IPS-NIHi11 (cell line): ENCODE results near the gene MYOZ1.
A peak's percentile ranks its signal among the peaks of the same experiment; 100 is the strongest.
"Not testable (repeated sequence)": the region's sequence is repeated elsewhere in the genome, so short reads cannot be mapped to it uniquely, and the experiment has no call there.

Experiments
- DNase-seq: peaks from one replicate; pipeline ENCODE4 v3.0.0; 2012; ENCODE audit warnings: mixed read lengths, low spot score

MYOZ1 gene

GRCh38 chr10:73641328-73642060 lies at the start of gene MYOZ1:
Gene MYOZ1, minus strand, starts transcription at chr10:73641474. Its CDS starts 1,457 bp downstream, at chr10:73640017.
- no peak for DNase-seq

GRCh38 chr10:73690755-73691154 lies 49.5 kb upstream of the MYOZ1 start:
- DNase-seq, result not testable (repeated sequence)

- DNase-seq, result not testable (repeated sequence)
Measured at GRCh38 chr10:73689596-73689995, 48.3 kb upstream of the MYOZ1 start.

GRCh38 chr10:73687641-73688040 lies 46.4 kb upstream of the MYOZ1 start:
- not testable (repeated sequence) for DNase-seq

- DNase-seq, result not testable (repeated sequence)
Measured at GRCh38 chr10:73674546-73674945, 33.3 kb upstream of the MYOZ1 start.

- DNase-seq, result not testable (repeated sequence)
Measured at GRCh38 chr10:73668378-73668777, 27.1 kb upstream of the MYOZ1 start.

GRCh38 chr10:73666153-73666809 lies 25.0 kb upstream of the MYOZ1 start:
- not testable (repeated sequence) for DNase-seq

GRCh38 chr10:73665581-73665980 lies 24.3 kb upstream of the MYOZ1 start:
- DNase-seq, result not testable (repeated sequence)

GRCh38 chr10:73664156-73665040 lies 23.1 kb upstream of the MYOZ1 start:
- DNase-seq, result not testable (repeated sequence)

GRCh38 chr10:73663621-73664020 lies 22.3 kb upstream of the MYOZ1 start:
- not testable (repeated sequence) for DNase-seq

GRCh38 chr10:73662705-73663104 lies 21.4 kb upstream of the MYOZ1 start:
- DNase-seq, result not testable (repeated sequence)

GRCh38 chr10:73655990-73656298 lies 14.7 kb upstream of the MYOZ1 start, which contains the start of gene SYNPO2L:
Gene SYNPO2L, minus strand, starts transcription at chr10:73656029. Its CDS starts 107 bp downstream, at chr10:73655922.
- no peak for DNase-seq

GRCh38 chr10:73655257-73655989 lies 14.1 kb upstream of the MYOZ1 start:
- no peak for DNase-seq

GRCh38 chr10:73653701-73654100 lies 12.4 kb upstream of the MYOZ1 start:
- no peak for DNase-seq

GRCh38 chr10:73653195-73653594 lies 11.9 kb upstream of the MYOZ1 start:
- no peak for DNase-seq

- no peak for DNase-seq
Measured at GRCh38 chr10:73650537-73651331, 9.5 kb upstream of the MYOZ1 start.

- DNase-seq, result no peak
Measured at GRCh38 chr10:73649876-73650536, 8.7 kb upstream of the MYOZ1 start.

- DNase-seq, result no peak
Measured at GRCh38 chr10:73648975-73649829, 7.9 kb upstream of the MYOZ1 start.

- peak; percentile 58 for DNase-seq
Measured at GRCh38 chr10:73647875-73648651, 6.8 kb upstream of the MYOZ1 start.
